NOMO-1 treated with DMSO at 0.1 percent for 48 hours (cell line): Measurements from ENCODE around the gene SPESP1.
"Not testable (repeated sequence)": the region's sequence is repeated elsewhere in the genome, so short reads cannot be mapped to it uniquely, and the experiment has no call there.

Experiments
- DNase-seq: peaks from one replicate; lab custom pipeline; 2025; ENCODE audit not compliant: unreplicated experiment; lab: John Stamatoyannopoulos, UW

SPESP1 gene

DNA sequence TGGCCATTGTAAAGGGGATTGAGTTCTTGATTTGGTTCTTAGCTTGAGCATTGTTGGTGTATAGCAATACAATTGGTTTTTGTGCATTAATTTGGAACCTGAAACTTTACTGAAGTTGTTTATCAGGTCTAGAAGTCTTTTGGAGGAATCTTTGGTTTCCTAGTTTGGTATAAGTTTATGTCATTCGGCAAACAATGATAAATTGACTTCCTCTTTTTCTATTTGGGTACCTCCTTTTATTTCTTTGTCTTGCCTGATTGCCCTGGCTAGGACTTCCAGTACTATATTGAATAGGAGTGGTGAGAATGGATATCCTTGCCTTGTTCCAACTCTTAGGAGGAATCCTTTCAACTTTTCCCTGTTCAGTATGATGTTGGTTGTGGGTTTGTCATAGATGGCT is 32.1 kb downstream of the SPESP1 start:
- DNase-seq, result peak; percentile 18

DNA sequence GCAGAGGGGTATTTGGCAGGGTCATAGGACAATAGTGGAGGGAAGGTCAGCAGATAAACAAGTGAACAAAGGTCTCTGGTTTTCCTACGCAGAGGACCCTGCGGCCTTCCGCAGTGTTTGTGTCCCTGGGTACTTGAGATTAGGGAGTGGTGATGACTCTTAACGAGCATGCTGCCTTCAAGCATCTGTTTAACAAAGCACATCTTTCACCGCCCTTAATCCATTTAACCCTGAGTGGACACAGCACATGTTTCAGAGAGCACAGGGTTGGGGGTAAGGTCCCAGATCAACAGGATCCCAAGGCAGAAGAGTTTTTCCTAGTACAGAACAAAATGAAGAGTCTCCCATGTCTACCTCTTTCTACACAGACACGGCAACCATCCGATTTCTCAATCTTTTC is 33.4 kb downstream of the SPESP1 start:
- not testable (repeated sequence) for DNase-seq

DNA sequence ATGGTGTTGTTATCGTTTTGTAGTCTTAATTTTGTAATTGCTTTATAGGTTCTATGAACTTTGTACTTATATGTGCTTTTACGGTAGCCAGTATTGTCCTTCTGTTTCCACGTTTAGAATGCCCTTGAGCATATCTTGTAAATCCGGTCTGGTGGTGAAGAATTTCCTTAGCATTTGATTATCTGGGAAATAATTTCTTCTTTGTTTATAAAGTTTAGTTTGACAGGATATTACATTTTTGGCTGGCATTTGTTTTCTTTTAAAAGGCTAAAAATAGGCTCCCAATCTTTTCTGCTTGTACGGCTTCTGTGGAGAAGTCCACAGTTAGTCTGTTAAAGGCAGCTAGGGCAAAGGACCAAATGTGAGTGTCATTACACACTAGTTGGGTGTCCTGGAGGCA is 36.7 kb downstream of the SPESP1 start:
- DNase-seq, result no peak

DNA sequence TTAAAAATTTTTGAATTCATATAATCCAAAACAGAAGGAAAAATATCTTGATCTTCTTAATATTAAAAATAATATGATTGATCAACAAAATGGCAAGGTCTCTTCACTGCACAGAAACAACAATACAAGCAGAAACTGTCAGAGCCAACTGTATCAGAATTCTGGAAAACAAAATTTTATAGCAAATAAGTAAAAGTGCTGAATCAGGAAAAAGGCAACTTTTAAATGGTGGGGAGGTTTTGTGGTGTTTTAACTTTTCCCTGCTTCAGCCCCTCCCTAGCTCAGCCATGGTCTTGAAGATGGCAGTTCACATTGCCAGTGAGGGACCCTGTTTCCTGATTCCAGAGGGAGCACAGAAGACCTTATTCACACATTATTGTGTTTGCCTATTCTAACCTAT is 37.6 kb downstream of the SPESP1 start:
- DNase-seq, result no peak

DNA sequence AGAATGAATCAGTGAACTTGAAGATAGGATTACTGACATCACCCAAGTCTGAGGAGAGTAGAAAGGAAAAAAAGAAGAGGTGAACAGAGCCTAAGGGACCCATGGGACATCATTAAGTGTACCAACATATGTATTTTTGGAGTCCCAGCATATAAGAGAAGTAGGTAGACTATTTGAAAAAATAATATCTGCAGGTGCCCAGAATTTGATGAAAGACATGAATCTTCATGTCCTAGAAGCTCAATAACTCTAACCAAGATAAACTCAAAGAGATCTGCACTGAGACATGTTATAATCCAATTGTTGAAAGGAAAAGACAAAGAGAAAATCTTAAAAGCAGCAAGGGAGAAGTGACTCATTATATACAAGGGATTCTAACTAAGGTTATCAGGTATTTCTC is 39.0 kb downstream of the SPESP1 start:
- DNase-seq, result no peak

DNA sequence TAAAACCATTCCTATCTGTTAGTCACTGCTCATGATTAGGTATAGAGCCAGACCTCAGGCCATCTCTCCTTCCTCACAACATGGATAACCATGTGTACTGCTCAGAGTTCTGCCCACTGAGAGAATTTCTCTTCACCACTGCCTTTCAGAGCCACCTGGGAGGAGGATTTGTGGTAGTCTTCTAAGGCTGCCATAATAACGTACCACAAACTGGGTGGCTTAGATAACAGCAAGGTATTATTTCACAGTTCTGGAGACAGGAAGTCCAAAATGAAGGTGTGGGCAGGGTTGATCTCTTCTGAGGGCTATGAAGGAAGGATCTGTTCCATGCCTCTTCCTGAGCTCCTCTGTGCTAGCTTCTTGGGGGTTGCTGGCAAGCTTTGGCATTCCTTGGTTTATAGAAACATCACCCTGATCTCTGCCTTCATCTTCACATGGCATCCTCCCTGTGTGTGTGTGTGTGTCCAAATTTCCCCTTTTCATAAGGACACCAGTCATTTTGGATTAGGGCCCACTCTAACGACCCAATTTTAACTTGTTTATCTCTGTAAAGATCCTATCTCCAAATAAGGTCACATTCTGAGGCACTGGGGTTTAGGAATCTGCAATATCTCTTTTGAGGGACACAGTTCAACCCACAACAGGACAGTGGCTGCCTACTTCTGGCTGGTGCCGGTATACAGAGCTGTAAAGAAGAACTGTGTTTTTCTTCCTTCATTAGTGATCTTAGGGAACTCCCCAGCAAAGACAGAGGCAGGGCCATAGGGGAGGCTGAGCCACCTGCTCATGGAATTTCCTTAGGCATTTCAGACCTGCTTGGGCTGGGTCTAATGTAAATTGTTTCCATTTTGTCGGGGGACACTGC is 42.1 kb downstream of the SPESP1 start:
- no peak for DNase-seq

DNA sequence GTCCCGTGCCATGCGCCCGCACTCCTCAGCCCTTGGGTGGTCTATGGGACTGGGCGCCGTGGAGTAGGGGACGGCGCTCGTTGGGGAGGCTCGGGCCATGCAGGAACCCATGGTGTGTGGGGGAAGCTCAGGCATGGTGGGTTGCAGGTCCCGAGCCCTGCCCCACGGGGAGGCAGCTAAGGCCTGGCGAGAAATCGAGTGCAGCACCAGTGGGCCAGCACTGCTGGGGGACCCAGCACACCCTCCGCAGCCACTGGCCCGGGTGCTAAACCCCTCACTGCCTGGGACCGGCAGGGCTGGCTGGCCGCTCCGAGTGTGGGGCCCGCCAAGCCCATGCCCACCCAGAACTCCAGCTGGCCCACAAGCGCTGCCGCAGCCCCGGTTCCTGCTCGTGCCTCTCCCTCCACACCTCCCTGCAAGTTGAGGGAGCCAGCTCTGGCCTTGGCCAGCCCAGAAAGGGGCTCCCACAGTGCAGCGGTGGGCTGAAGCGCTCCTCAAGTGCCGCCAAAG is 45.4 kb downstream of the SPESP1 start:
- DNase-seq, result not testable (repeated sequence)

DNA sequence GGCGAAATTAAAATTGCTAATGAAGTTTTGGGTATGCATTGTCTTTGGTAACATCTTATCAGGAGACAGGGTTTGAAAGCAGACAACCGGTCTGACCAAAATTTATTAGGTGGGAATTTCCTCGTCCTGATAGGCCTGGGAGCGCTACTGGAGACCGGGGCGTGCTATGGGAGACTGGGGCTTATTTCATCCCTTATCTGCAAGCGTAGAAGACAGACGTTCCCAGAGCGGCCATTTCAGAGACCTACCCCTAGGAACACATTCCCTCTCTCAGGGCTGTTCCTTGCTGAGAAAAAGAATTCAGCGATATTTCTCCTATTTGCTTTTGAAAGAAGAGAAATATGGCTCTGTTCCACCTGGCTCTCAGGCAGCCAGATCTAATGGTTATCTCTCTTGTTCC is 47.1 kb downstream of the SPESP1 start:
- DNase-seq, result not testable (repeated sequence)

DNA sequence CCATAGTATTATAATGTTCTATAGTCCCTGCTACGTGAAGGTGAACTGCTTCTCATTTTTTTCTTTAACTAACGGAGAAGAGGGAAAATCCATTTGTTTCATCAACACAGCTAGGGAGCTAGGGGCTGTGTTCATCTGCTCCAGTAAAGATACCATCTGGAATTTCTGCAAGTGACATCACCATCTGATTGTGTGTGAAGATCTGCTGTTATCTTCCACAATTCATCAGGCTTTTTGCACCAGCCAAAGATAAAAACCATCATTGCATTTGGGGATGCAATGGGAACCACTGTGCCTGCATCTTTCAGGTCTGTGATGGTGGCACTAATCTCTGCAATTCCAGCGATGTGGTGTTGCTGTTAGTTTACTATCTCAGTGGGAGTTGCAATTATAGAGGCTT is 48.7 kb downstream of the SPESP1 start:
- no peak for DNase-seq

DNA sequence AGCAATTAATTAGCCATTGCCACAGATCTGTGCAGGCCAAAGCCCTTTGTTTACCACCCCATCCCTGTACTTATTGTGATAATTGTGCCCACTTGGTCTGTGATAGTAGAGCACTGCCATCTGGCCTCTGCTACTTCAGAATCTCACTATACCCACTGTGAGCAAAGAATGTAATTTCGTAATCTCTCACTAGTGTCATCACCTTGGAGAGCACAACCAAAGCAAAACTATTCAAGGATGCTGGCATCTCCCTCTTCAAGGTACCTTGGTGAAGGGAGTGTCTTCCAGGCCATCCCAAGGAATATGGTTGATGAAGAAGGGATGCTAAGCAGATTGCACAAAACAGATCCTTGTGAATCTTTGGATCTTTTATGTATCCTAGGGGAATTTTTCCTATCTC is 49.5 kb downstream of the SPESP1 start:
- no peak for DNase-seq

DNA sequence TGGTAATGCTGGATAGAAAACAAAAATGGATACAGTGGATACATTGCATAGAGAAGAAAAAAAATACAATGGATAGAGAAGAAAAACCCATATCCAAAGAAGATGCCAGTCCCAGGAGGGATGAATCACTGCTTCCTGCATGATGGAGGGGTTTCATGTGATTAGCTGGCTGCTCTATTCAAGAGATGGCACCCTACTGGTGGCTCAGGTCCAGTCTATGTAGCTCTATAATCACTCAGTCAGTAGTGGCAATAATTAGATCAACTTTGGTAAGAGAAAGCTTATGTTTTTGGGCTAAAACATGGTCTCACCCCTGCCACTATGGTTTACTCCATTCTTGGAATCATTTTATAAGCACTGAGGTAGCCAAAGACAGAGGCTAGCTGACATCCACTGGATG is 50.5 kb downstream of the SPESP1 start:
- DNase-seq, result no peak

DNA sequence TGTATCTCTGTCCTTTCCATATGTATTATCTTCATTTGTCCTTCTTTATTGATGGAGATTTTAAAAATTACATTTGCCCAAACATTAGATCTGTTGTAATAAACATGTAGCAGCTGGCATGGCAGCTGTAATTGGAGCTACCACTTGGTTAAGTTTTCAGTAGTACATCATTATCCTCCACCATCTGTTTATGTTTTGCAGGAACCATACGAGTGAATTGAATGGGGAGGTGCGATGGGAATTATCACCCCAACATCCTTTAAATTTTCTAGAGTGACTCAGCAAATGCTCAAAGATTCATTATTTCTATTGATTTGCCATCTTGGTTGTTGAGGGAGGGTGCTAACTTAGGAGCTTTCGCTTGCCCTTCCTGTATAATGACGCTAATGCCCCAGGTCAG is 51.6 kb downstream of the SPESP1 start:
- DNase-seq, result no peak

DNA sequence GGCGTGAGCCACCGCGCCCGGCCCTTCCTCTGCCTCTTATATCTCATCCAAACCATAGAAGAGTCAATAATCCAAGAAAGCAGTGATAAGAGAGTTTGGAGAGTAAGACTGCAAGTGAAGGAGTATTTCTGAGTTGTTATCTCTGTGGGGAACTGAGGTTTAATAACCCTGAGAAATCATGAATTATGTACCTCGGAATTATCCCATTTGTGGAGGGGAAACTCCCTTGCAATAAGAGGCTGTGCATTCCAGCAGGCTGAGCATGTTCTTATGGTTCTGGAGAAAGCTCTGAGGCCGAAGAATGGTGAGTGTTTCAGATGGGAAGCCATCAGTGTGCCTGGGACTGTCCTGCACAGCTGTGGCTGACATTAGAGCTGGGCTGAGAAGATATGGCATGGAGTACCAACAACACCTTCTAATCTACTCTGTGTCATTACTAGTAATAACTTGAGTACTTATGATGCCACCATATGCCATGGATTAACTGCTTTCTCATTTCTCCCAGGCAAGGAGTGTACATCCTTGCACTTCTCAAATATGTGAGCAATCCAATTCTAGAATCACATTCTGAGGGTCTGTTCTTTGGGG is 52.7 kb downstream of the SPESP1 start:
- no peak for DNase-seq

DNA sequence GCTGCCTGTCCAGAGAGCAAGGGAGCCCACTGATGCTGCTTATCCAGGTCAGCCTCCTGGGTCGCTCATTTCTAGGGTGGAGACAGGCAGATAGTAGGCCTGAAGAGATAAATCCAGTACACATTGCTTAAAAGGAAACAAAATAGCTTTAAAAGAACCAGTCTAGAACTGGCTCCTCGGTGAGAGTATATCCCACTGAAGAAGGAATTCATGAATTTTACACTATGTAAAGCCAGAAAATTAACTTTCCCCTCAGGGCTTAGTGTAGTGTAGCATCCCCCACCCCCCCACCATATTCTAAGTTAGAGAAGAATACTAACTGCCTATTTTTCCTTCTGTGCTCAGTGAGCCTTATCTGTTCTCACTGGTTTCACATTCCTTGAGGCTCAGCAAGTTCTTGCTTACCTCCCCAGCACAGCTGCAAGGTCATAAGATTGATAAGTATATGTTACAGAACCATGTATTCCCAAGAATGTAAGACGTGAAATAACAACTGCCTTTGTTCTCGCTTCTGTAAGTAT is 53.7 kb downstream of the SPESP1 start:
- no peak for DNase-seq

DNA sequence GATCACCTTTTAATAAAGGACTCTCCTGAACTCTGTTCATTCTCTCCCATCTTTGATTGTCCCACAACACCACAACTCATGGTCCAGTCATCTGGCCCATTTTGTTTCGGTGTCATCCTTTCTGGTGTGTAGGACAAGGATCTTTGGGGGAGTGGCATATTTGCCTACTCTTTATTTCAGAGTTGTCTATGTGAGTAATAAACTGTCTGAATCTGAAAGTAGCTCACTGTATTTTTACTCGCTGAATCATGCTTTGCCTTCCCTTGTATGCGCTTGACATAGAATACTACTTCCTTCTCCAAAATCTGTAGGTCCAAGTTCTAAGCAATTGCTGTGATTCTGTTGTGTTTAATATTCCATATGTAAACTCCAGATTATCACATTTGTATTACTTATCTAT is 54.3 kb downstream of the SPESP1 start:
- no peak for DNase-seq

DNA sequence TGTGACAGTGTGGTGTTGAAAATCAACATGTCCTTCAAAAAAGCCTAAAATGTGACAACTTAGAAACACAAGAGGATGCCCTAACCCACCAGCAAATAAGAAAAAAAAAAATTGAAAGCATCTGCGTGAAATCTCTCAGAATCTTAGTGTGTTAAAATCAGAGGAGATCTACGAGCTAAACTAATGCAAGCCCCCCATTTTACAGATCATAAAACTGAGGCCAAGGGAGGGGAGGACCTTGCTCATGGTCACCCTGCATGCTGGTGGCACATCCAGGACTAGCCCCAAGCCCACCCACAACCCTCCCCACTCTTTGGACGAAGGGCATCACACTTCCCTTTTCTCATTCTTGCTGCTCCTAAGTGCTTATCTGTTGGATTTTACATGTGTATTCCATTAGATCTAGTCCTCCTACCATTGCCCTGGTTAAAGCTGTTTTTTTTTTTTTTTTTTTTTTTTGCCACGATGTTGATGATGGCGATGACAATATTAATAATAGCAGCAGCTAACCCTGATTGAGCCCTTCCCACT is 55.1 kb downstream of the SPESP1 start:
- DNase-seq, result no peak

DNA sequence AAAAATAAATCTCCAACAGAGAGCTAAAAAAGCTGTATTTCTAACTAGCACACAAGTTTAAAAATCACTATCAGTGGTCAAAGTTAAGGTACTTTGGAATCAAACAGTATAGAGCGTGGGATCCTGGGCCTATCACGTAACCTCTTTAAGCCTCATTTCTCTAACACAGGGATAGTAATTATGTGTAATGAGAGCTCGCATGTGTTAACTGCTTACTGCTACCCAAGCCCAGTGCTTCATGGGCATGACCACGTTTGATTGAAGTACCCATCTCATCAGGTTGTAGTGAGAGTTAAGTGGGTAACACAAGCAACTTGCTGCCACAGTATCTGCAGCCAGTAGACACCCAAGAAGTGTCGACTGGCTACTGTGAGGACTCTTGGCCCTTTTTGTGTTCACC is 56.0 kb downstream of the SPESP1 start:
- no peak for DNase-seq

DNA sequence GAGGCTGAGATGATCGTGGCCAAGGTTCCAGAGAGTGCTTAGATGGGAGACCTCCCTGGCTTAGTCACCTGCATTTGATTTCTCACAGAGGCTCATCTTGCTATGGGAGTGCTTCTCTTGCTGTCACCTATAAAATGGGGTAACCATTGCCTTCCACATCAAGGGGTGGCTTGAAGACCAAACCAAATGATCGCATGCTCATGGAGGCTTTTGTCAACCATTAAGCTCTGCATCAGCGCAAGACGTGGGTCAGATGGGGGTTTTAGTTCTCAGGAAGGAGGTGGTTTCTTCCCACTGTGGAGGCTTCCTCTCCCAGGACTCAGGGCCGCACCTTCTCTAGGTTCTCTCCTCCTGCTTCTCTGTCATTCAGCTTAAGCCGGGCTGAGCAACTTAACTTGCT is 56.8 kb downstream of the SPESP1 start:
- no peak for DNase-seq

DNA sequence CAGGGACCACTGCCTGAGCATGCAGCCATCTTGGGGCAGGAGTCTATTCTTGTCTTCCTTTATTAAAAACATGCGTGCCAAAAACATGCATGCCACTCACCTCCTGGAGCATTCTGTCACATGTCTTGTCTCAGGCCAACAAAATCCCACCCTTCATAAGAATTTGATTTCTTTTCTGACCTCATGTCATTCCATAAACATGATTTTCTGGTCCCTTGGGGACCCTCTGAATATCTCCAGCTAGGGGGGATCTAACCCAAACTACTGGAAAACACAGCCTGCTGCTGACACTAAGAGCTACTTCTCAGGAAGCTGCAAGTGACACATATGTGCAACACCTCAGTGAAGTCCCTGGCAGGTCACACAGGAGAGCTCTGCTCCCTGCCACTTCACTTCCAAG is 57.4 kb downstream of the SPESP1 start:
- no peak for DNase-seq

DNA sequence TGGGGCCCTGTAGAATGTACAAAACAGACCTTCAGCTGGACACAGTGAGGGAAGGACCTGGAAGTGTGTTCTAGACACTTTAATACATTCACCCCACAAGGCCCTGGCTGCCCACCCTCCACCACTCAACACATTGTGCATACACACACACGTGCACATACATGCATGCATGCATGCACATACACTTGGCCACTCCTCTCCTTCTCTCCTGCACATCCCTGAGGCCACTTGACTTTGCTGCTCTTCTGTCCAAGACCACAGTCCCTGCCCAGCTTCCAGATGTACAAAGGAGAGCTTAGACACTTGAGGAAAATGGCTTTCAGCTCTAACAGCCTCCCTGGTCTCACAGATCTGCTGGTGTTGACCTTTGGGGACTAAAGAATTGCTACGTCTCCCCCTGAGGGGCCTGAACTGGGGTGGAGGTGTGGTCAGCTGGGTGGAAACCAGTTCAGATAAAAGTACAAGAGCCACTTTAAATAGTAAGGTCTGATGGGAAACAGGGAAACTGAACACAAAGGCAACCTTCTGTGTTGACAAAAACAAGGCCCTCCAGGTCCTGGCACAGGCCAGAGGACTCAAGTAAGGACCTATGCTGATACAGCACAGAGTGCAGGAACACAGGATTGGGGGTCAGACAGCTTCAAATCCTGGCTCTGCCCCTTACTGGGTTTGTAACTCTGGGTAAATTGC is 59.4 kb downstream of the SPESP1 start:
- no peak for DNase-seq

DNA sequence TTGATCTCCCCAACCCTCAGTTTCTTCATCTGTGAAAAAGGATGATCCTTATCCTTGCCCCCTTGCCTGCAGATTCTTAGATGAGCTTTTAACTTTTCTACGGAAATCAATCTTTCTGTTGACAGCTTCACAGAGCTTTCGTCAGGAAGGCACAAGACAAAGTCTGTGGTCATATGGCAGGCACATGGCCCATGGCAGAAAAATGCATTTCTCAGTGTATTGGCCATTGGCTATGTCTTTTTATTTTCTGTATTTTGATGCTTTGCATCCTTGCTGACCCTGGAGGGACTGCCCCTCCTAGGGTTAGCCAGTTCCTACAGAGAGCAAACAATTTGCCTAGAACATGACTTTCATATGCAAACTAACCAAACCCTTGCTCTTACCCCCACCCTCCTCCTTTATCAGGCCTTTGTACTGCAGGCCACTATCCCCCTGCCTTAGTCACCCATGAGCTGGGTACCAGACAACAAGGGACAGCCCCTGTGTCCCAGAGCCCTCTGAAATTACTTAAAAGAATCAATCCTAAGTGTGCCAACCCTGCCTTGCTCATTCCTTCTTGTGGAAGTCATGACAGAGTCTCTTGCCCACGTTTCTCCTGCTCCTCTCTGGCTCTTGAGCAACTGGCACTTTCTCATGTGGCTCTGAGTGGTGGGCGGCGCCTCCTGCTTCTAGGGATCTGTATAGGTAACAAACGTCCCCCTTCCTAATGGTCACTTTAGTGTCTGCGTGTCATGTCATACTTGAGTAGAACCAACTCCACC is 60.1 kb downstream of the SPESP1 start:
- no peak for DNase-seq
